Ishikawa (cell line): ENCODE data around the gene AMER1.

Experiments used
- CEBPB ChIP-seq: IDR thresholded peaks from 2 replicates; pipeline ENCODE4 v1.6.1; 2012
- CREB1 ChIP-seq: IDR thresholded peaks from 2 replicates; pipeline ENCODE4 v1.6.1; 2012; ENCODE audit warnings: low read depth
- EGR1 ChIP-seq: IDR thresholded peaks from 2 replicates; pipeline ENCODE4 v1.6.1; 2012
- EP300 ChIP-seq: IDR thresholded peaks from 2 replicates; pipeline ENCODE4 v1.6.1; 2012; ENCODE audit warnings: borderline replicate concordance
- FOXM1 ChIP-seq: IDR thresholded peaks from 2 replicates; pipeline ENCODE4 v1.6.1; 2012; ENCODE audit warnings: low read depth, borderline replicate concordance
- NFIC ChIP-seq: IDR thresholded peaks from 2 replicates; pipeline ENCODE4 v1.6.1; 2012
- RAD21 ChIP-seq: IDR thresholded peaks from 2 replicates; pipeline ENCODE4 v1.6.1; 2012; ENCODE audit warnings: low read depth
- TAF1 ChIP-seq: IDR thresholded peaks from 2 replicates; pipeline ENCODE4 v1.6.1; 2012; ENCODE audit warnings: low read depth, mild to moderate bottlenecking
- TEAD4 ChIP-seq: IDR thresholded peaks from 2 replicates; pipeline ENCODE4 v1.6.1; 2012
- ZBTB7A ChIP-seq: IDR thresholded peaks from 2 replicates; pipeline ENCODE4 v1.6.1; 2012; ENCODE audit warnings: low read depth
- TF ChIP-seq, protein P1 (sequence below): IDR thresholded peaks from 2 replicates; pipeline ENCODE4 v1.6.1; 2012; ENCODE audit warnings: low read depth, mild to moderate bottlenecking
- TF ChIP-seq, protein P2 (sequence below): IDR thresholded peaks from 2 replicates; pipeline ENCODE4 v1.6.1; 2012

DNA sequence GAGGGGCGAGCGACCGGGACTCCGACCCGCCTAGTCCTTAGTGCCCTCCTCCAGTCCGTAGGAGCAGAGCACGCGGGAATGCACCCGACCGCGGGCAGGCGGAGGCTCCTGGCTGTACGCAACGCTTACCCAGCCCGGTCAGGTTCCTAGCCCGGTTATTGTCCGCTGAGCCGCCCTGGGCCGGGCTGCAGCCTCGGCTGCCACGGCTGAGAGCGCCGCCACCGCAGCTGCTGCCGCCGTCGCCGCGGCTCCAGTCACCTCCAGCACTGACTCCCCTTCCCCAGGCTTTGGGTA lies at the start of gene AMER1:
- no peak for TF ChIP-seq ZBTB7A
- TF ChIP-seq, protein P1, sequence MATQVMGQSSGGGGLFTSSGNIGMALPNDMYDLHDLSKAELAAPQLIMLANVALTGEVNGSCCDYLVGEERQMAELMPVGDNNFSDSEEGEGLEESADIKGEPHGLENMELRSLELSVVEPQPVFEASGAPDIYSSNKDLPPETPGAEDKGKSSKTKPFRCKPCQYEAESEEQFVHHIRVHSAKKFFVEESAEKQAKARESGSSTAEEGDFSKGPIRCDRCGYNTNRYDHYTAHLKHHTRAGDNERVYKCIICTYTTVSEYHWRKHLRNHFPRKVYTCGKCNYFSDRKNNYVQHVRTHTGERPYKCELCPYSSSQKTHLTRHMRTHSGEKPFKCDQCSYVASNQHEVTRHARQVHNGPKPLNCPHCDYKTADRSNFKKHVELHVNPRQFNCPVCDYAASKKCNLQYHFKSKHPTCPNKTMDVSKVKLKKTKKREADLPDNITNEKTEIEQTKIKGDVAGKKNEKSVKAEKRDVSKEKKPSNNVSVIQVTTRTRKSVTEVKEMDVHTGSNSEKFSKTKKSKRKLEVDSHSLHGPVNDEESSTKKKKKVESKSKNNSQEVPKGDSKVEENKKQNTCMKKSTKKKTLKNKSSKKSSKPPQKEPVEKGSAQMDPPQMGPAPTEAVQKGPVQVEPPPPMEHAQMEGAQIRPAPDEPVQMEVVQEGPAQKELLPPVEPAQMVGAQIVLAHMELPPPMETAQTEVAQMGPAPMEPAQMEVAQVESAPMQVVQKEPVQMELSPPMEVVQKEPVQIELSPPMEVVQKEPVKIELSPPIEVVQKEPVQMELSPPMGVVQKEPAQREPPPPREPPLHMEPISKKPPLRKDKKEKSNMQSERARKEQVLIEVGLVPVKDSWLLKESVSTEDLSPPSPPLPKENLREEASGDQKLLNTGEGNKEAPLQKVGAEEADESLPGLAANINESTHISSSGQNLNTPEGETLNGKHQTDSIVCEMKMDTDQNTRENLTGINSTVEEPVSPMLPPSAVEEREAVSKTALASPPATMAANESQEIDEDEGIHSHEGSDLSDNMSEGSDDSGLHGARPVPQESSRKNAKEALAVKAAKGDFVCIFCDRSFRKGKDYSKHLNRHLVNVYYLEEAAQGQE: no peak
- TF ChIP-seq TAF1: no peak
- no peak for TF ChIP-seq EP300
- TF ChIP-seq TEAD4: no peak
- TF ChIP-seq EGR1: no peak
- TF ChIP-seq, protein P2, sequence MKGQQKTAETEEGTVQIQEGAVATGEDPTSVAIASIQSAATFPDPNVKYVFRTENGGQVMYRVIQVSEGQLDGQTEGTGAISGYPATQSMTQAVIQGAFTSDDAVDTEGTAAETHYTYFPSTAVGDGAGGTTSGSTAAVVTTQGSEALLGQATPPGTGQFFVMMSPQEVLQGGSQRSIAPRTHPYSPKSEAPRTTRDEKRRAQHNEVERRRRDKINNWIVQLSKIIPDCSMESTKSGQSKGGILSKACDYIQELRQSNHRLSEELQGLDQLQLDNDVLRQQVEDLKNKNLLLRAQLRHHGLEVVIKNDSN: no peak
- TF ChIP-seq RAD21: no peak
- no peak for TF ChIP-seq CEBPB
- TF ChIP-seq CREB1: no peak
- no peak for TF ChIP-seq FOXM1
- TF ChIP-seq NFIC: no peak
